ENCODE measurements around the gene PVRIG.
"Not testable (repeated sequence)": the region's sequence is repeated elsewhere in the genome, so short reads cannot be mapped to it uniquely, and the experiment has no call there.

DNA sequence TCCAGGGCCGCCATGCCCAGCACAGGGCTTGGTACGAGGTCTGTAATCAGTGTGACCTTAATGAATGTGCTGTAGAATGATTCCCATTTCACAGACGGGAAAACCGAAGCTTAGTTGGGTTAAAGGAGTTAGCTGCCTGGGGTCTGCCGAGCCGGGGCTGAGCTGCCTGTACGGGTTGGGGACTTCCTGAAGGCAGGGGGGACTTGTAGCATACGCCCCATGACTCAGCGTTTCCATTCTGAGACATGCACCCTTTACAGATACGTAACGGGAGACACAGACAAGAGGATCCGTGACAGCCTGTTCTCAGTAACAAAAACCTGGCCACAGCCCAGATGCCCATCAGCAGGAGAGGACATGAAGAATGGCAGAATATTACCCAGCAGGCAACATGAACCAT lies 23.6 kb downstream of the PVRIG start:
- TF ChIP-seq IRF1 (CRISPR knock-in tag; IDR thresholded peaks at IDR 0.05; ENCODE audit: borderline replicate concordance); MAX (CRISPR knock-in tag; IDR thresholded peaks at IDR 0.05); TAF7 (tag; IDR thresholded peaks at IDR 0.05); ZBTB2 (IDR thresholded peaks at IDR 0.05); GATA2 (CRISPR knock-in tag; IDR thresholded peaks at IDR 0.05): not testable (repeated sequence)
- 0 out of 2 replicates have a peak, but pooled peaks have one; percentile 27 for TF ChIP-seq POLR2A (conservative IDR thresholded peaks at IDR 0.05)
- TF ChIP-seq KDM1A (IDR thresholded peaks at IDR 0.05) = peak; percentile 70 to 88

All from K562 (cell line).